Heart left ventricle (tissue), 13 donors: ENCODE measurements around the gene CLSTN2.

Source experiments
- POLR2A ChIP-seq, 2 donors: fragments of 450-650 bp; IDR thresholded peaks; one replicate each; pipeline ENCODE4 v1.6.1; 2017; ENCODE audit warnings: antibody characterized with exemption in 2 of 2, mild to moderate bottlenecking in 2 of 2, moderate library complexity in 2 of 2
- TF ChIP-seq, protein P1 (sequence below), 12 donors: fragments of 200-600 bp; sonication (generic) in 4 of 12; IDR thresholded peaks; one replicate each; pipeline versions ENCODE4 v1.5.0 to v1.8.0; 2018 to 2022; ENCODE audit warnings: antibody characterized with exemption in 12 of 12, mild to moderate bottlenecking in 5 of 12
- donor health status: ischemic (EF 13 %, LVEDD 7.1; RV severe dilation, severe dysfunction).
- donor health status: DM: no; HTN: yes; CAD: no.
- donor health status: DM: no; HTN: no; CAD: no.
- donor health status: ischemic (EF 25% LVEDD 6.9; RV normal size, moderate dysfunction).
- donor health status: ischemic (EF 25% LVEDD 5.7; RV mildly dilated, moderate dysfunction).
- donor health status: ischemic (EF 35%, LVEDD 5.7; RV mildly dilated, moderate dysfunction).
- donor health status: nonischemic (EF 11% LVEDD 7.7; RV severe dilation, severe dysfunction).
- donor health status: DM: yes; HTN: yes; CAD: no.
- donor health status: PGD.
- donor health status: ischemic (EF 29% LVEDD 5.4; RV normal size, mild dysfunction).
- donor health status: nonischemic (EF 23%, LVEDD 6.1; RV moderate dilation, normal function).

DNA sequence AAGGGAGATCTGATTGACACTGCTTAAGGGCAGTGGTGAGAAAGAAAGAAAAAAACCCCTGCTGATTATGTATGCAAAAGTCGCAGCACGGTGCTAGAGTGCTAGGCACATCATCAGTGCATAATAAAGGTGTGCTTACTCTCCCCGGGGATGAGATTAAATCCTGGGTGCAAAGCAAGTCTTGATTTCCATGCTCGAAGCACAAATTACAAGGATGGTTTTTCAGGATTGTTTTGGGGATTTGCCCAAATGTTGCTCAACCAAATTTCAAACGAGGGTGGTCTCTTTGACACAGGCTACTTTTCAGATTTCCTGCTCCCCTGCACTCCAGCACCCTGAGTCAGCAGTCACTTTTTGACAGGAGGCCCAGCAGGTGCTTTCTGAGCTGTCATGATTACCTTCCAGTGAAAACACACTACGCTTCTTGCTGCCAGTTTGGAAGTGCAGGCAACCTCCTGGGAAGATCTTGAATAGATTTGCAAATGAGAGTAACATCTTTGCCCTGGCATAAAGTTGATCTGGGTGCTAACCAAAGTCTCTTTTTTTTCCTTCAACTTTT is 575.4 kb downstream of the CLSTN2 start:
- TF ChIP-seq, protein P1, sequence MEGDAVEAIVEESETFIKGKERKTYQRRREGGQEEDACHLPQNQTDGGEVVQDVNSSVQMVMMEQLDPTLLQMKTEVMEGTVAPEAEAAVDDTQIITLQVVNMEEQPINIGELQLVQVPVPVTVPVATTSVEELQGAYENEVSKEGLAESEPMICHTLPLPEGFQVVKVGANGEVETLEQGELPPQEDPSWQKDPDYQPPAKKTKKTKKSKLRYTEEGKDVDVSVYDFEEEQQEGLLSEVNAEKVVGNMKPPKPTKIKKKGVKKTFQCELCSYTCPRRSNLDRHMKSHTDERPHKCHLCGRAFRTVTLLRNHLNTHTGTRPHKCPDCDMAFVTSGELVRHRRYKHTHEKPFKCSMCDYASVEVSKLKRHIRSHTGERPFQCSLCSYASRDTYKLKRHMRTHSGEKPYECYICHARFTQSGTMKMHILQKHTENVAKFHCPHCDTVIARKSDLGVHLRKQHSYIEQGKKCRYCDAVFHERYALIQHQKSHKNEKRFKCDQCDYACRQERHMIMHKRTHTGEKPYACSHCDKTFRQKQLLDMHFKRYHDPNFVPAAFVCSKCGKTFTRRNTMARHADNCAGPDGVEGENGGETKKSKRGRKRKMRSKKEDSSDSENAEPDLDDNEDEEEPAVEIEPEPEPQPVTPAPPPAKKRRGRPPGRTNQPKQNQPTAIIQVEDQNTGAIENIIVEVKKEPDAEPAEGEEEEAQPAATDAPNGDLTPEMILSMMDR (IDR thresholded peaks at IDR 0.05): no peak
- no peak for TF ChIP-seq POLR2A (IDR thresholded peaks at IDR 0.05)
